ENCODE measurements around the gene TOPORS.
"Not testable (repeated sequence)": the region's sequence is repeated elsewhere in the genome, so short reads cannot be mapped to it uniquely, and the experiment has no call there.

TOPORS gene

GRCh38 chr9:32558408-32558934, 6.1 kb upstream of the TOPORS start:
- DNase-seq: no peak

GRCh38 chr9:32554591-32554990, 2.2 kb upstream of the TOPORS start:
- no peak for DNase-seq

- no peak for DNase-seq
Measured at GRCh38 chr9:32554107-32554506, 1.7 kb upstream of the TOPORS start.

- peak; percentile 39 for DNase-seq
Measured at GRCh38 chr9:32551276-32552051, 922 bp downstream of the TOPORS start.

- DNase-seq: peak; percentile 68
Measured at GRCh38 chr9:32550562-32551275, 1.7 kb downstream of the TOPORS start.

DNA sequence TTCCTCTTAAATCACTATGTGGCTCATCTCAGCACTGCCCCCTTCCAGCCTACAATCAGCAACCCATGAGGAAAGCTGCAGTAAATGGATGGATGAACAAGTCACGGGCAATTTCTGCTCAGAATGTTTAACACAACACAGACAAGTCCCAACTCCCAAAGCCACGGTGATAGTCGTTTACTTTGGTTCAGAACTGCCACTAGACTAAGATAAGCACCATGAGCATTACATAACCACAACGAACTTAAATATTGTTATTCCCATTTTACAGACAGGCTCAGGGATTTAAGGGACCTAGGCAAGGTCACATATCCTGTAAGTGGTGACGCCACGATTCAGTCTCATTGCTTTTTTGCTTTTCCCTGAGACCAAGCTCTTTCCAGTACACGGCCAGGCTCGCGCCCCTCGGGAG, 2.2 kb downstream of the TOPORS start:
- DNase-seq: no peak

DNA sequence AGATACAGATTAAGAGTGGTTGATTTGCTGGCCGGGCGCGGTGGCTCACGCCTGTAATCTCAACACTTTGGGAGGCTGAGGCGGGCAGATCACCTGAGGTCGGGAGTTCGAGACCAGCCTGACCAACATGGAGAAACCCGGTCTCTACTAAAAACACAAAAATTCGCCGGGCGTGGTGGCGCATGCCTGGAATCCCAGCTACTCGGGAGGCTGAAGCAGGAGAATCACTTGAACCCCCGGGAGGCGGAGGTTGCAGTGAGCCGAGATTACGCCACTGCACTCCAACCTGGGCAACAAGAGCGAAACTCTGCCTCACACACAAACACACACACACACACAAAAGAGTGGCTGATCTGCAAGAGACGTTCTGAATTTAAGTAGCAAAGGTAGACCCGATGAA, 4.2 kb downstream of the TOPORS start:
- DNase-seq: not testable (repeated sequence)

DNA sequence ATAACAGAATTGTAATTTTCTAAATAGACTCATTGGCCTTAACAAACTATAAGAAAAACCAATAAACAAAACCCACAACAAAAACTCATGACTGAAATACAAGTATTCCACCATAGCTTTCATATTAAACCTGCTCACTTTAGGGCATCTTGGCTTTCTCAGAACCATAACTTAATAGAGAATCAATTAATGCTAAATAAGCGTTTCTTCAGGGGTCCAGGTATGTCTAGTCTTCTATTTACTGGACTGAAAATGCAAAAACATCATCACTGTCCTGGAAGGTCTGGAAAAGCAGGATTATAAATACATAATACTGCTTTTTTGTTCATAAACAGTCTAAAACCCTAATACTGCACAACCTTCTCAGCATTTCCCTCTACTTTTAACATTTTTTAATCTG, 6.5 kb downstream of the TOPORS start:
- no peak for DNase-seq

DNA sequence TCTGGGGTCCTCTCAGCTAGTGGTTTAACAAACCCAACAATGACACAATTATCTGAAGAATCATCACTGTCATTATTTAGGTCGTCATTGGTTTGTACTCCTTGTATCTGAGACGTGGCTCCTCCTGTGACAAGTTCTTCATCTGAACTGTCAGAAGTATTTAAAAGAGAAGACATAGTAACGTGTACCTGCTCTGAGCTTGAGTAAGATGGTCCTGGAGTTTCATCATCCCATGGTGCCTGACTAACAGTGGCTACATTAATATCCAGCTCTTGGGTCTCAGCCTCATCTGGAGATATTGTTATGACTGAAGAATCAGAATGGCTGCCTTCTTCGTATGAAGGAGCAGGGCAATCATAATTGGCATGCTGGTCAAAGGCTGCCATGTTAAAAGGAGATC, 9.3 kb downstream of the TOPORS start:
- DNase-seq: no peak

- no peak for DNase-seq
Measured at GRCh38 chr9:32533816-32534215, 18.6 kb downstream of the TOPORS start.

GRCh38 chr9:32533336-32533735, 19.1 kb downstream of the TOPORS start:
- no peak for DNase-seq

DNA sequence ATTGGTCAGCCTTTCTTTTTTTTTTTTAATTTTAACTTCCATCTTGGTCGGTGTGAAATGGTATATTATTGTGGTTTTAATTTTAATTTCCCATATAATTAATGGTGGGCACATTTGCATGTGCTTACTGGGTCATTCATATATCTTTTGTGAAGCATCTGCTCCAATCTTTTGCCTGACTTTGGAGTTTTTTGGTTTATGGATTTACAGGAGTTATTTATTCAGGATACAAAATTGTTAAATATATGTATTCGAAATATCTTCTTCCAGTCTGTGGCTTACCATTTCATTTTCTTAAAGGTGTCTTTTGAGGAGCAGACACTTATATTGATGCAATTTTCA, 25.7 kb downstream of the TOPORS start:
- DNase-seq: no peak

DNA sequence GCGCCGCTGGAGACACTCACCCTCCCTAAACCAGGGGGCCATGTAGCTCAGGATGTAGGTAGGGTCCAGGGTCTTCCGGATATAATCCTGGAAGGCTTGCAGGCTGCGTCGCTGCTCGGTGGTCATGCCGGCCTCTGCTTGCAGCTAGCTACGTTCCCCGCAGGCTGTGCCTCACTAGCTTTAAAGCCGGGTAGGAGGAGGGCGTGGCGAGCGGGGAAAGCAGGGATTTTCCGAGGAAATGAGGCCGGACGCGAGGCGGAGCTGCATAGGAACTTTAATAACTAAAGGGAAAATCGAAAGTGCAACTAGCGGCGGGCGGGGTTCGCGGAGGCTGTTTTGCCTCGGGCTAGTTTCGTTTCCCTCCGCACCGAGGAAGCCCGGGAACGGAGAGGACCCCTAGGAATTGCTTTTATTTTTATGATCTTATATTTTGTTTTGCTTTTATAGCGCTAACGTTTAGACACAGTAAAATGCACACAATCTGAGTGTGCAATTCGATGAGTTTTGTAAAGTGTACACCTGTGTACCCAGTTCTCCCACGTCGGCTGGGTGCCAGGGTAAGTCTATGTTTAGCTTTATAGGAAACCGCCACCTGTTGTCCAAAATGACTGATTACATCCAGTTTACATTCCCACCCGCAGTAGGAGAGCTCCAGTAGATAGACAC, 26.2 kb downstream of the TOPORS start, which contains the start of gene RIGI:
RIGI (minus strand) TSS at position 156 of the 666 bp plus-strand sequence; CDS start at position 126, 30 bp downstream.
- peak; percentile 80 for DNase-seq

DNA sequence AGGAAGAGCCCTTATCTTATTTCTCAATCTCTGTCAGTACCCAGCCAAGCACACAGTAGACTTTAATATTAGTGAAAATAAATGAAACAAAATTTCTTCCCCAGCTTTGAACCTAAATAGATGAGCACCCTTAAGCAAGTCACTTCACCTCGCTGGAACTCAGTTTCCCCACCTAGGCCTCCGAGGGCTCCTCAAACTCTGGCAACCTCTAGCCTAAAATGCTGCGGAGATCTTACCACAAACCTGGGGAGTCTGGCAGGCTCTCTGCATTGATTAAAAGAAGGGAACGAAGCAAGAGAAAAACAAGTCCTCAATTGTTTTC, 26.7 kb downstream of the TOPORS start:
- no peak for DNase-seq

DNA sequence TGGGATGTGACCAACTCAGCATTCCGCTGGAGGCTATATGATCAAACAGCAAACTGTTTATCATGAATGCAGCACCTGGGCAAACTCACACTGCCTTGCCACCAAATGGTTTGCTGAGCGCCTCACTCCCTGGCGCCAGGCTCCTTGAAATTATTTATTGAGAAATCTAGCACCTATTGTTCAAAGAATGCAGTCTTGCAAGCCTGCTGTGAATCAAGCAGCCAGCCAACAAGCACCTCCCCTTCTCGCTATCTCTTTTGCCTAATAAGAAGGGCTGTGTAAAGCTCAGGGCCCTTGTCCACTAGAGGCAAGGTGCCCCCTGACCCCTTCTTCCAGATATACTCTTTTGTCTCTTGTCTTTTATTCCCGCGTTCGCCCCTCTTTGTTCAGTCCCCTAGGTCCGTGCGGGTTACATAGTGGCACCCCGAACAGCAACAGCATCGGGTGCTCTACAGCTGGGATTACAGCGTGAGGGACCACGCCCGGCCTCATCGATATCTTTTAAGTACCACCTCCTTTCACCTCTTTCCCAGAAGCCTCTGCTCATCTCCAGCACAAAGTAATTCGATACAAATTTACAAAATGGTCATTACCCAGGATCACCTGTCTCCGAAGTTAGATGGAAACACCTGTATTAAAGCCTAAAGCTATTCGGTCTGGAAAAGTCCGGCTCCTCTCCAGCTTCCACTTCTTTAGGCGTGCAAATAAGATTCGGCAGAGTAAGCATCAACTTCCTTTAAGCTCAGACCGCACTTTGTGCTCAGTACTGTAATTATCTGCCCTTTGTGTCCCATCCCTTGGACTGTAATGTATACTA, 27.3 kb downstream of the TOPORS start:
- DNase-seq: peak; percentile 5

DNA sequence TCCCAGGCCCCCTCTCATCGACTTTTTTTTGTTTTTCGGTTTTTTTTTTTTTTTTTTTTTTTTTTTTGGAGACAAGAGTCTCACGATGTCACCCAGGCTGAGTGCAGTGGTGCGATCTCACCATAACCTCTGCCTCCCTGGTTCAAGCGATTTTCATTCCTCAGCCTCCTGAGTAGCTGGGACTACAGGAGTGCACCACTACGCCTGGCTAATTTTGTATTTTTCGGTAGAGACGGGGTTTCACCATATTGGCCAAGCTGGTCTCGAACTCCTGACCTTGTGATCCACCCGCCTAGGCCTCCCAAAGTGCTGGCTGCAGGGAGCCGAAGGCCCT, 27.9 kb downstream of the TOPORS start:
- DNase-seq: not testable (repeated sequence)

DNA sequence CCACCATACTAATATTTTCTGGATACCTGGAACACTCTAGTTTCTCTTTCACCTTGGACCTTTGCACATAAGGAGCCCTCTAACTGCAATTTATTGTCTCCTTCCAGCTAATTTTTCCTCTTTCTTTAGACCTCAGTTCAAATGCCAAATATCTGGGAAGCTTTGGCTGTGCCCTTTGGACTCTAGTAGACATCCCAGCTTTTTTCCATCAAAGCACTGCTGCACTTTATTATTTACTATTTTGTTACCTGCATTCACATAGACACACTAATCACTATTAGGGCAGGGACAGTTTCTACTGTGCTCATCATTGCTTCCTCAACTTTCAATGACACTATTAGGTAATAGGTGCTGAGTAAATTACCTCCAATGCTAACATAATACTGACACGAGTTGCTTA, 28.5 kb downstream of the TOPORS start:
- DNase-seq: no peak

GRCh38 chr9:32518276-32518675, 34.1 kb downstream of the TOPORS start:
- no peak for DNase-seq

DNA sequence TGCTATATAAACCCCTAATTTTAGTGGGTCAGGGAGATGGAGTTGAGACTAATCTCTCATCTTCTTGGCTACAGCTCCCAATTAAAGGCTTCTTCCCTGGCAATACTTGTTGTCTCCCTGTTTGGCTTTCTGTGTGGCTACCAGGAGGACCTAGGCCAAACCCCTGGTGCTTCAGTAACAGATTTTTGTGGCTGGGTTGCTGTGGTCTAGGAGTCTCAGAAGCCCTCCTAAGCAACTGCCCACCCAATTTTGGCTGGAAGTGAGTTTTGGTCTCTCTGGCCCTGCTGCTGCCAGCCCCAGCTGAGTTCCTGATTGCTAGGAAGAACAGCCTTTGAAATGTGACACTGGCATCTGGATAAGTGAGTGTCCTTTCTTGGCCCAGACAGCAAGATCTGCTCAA, 36.1 kb downstream of the TOPORS start:
- DNase-seq: no peak

DNA sequence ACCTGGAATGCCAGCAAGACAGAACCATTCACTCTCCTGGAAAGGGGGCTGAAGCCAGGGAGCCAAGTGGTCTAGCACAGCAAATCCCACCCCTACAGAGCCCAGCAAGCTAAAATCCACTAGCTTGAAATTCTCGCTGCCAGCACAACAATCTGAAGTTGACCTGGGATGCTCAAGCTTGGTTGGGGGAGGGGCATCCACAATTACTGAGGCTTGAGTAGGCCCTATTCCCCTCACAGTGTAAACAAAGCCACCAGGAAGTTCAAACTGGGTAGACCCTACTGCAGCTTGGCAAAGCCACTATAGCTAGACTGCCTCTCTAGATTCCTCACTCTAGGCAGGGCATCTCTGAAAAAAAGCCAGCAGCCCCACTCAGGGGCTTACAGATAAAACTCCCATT, 43.7 kb downstream of the TOPORS start:
- DNase-seq: no peak

DNA sequence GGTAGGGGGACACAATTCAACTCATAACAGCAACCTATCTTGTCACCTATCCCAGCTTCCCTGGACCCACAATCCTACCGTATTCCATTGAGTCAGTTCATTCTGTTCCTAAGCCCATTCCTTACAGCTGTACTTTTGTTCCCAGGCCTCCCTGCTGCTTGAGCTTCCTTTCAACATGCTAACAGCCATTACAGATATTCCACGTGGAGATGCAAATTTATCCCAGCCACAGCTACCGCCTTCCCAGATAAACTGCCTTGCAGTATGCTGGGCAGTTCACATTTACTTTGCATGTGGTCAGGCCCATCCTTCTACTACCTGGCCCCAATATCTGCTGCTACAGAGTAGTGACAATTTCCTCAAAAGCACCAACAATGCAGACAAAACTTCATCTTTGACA, 49.4 kb downstream of the TOPORS start:
- DNase-seq: no peak

DNA sequence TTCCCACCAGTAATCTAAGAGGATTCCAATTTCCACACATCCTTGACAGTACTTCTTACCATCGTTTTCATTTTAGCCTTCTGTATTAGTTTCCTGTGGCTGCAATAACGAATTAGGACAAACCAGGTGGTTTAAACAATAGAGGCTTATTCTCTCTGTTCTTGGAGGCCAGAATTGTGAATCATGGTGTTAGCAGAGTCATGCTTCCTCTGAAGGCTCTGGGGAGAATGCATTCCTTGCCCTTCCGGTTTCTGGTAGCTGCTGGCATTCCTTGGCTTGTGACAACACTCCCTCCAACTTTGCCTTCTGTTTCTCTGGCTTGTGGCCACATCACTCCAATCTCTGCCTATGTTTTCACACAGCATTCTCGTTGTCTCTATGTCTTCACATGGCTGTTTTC, 49.9 kb downstream of the TOPORS start:
- no peak for DNase-seq

GRCh38 chr9:32501868-32502267, 50.5 kb downstream of the TOPORS start:
- DNase-seq: no peak
